Right lobe of liver (tissue), 6 donors: ENCODE measurements around the gene MMP15. TPM values are rescaled to one million over a fixed set of nuclear protein-coding genes. Genes with fewer than 3 reads are reported as not detected.

Source experiments
- ATAC-seq, 4 donors: fragments of 200-7000 bp; cut with Tn5 transposase; one replicate each; pipeline ENCODE4 v1.9.1; 2020; ENCODE audit warnings: mild to moderate bottlenecking in 4 of 4, moderate library complexity in 4 of 4
- DNase-seq, 3 donors: peaks; one replicate each; pipeline ENCODE4 v3.0.0-alpha.2; 2020
- H3K27ac ChIP-seq, 3 donors: fragments of 200-600 bp; one replicate each; pipeline ENCODE4 v1.8.0; 2022
- H3K27me3 ChIP-seq, 2 donors: fragments of 200-600 bp; one replicate each; pipeline ENCODE4 v1.8.0; 2022
- H3K36me3 ChIP-seq, 4 donors: fragments of 200-600 bp; sonication (generic) in 1 of 4; one replicate each; pipeline versions ENCODE4 v1.5.1 to v1.8.0; 2017 to 2022; ENCODE audit warnings: control low read depth in 1 of 4
- H3K4me1 ChIP-seq, 4 donors: fragments of 200-600 bp; sonication (generic) in 1 of 4; one replicate each; pipeline versions ENCODE4 v1.5.1 to v1.8.0; 2017 to 2022; ENCODE audit warnings: control low read depth in 1 of 4
- H3K4me3 ChIP-seq, 3 donors: fragments of 200-600 bp; one replicate each; pipeline ENCODE4 v1.8.0; 2022
- H3K9me3 ChIP-seq, 4 donors: fragments of 200-600 bp; sonication (generic) in 1 of 4; one replicate each; pipeline versions ENCODE4 v1.5.1 to v1.8.0; 2017 to 2022; ENCODE audit warnings: control low read depth in 1 of 4
- CTCF ChIP-seq, 4 donors: fragments of 200-600 bp in 3 of 4; fragments of 450-650 bp in 1 of 4; IDR thresholded peaks; one replicate each; pipeline versions ENCODE4 v1.5.1 to v1.8.0; 2016 to 2022; ENCODE audit warnings: antibody characterized with exemption in 4 of 4, mild to moderate bottlenecking in 2 of 4
- POLR2A ChIP-seq: fragments of 450-650 bp; IDR thresholded peaks from one replicate; pipeline ENCODE4 v1.6.1; 2017; ENCODE audit warnings: antibody characterized with exemption, mild to moderate bottlenecking
- WGBS: methylation state at CpG from one replicate; pipeline ENCODE4 v1.1.6; 2018; ENCODE audit warnings: low coverage, low lambda C conversion rate; ENCODE audit not compliant: insufficient coverage; ENCODE audit errors: missing lambda C conversion rate; 5-methylcytosine and 5-hydroxymethylcytosine counted together
- intact Hi-C, 2 donors: fragments of 100-400 bp; cut with DNase I; formaldehyde crosslinking; loops; one replicate each; pipeline versions ENCODE4 v1.11.2 to v1.14.1; 2022
- total RNA-seq, 6 experiments: library from RNA; depleted of rRNA in 2 of 6; stranded (reverse); fragments of >200 nt in 2 of 6; fragmentation: NEBNext Ultra II Directional in 3 of 6; extraction: Animal tissue kit (Norgen Biotek cat#: 25700) in 3 of 6; gene quantifications; one replicate each; pipeline versions ENCODE4 v1.1.0 to v1.2.4, GENCODE V29; 2016 to 2023
- donor health status: DM: no; HTN: yes; CAD: no.
- donor health status: DM: no; HTN: no; CAD: no.
- donor health status: DM: no; HTN: no; CAD: no.
- donor health status: DM: no; HTN: yes; CAD: no.
- donor health status: DM: no; HTN: yes; CAD: no.

Gene MMP15
- total RNA-seq, 6 experiments from 2014 or later = 22.3 to 76.0 (median 35.2) TPM

DNA sequence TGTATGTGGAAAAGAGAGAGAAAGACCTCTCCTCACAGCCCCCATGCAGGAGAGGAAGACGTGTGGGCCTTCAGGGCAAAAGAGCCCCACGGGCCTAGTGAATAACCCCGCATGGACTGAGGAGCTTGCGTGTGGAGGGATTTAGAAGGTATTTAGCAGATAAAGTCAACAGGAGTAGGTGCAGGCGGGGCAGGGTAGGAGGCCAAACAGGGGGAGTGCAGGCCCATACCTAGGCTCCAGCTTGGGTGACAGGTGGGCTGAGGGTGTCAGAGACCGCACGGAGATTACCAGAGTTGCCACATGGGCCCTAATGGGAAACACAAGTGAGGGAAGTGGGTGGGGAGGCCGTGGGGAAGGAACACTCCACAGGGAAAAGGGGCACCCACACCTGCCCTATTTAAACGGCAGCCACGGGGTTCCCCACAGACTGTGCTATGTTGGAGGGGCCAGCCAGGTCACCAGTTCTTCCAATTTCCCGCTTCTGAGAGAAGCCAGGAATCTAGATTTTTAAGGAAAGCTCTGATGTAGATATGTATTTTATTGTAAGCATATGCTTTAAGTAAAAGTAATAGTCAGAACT lies 46.5 kb upstream of the MMP15 start:
- DNase-seq (peak in 1 of 3 donors; percentile 22), ATAC-seq (no peak)
- no peaks in the 10 kb centered on the region for H3K4me1 ChIP-seq
- 78% methylated on average over 10 of the region's 11 CpGs for WGBS
- H3K36me3 ChIP-seq = no peaks in the 10 kb centered on the region
- intact Hi-C loops = no loop called here
- H3K27ac ChIP-seq = no peak overlapping the region
- no peak for TF ChIP-seq POLR2A
- no peak overlapping the region for H3K4me3 ChIP-seq
- no peaks in the 10 kb centered on the region for H3K9me3 ChIP-seq
- no peaks in the 10 kb centered on the region for H3K27me3 ChIP-seq

- H3K9me3 ChIP-seq = no peaks in the 10 kb centered on the region
- 90% methylated on average over 2 of the region's 7 CpGs for WGBS
- H3K27me3 ChIP-seq = peaks cover 0 to 6% of the 10 kb centered on the region in 2 donors
- H3K36me3 ChIP-seq = no peaks in the 10 kb centered on the region
- ATAC-seq (no peak), DNase-seq (no peak)
- intact Hi-C loops = no loop called here
- no peak for TF ChIP-seq POLR2A
- TF ChIP-seq CTCF (IDR thresholded peaks at IDR 0.05) = no peak
- H3K4me3 ChIP-seq = no peak overlapping the region
- peaks cover 0 to 6% (median 0%) of the 10 kb centered on the region in 4 donors for H3K4me1 ChIP-seq
- H3K27ac ChIP-seq = no peak overlapping the region
Observed at GRCh38 chr16:57981636-57982035, 43.9 kb upstream of the MMP15 start.

DNA sequence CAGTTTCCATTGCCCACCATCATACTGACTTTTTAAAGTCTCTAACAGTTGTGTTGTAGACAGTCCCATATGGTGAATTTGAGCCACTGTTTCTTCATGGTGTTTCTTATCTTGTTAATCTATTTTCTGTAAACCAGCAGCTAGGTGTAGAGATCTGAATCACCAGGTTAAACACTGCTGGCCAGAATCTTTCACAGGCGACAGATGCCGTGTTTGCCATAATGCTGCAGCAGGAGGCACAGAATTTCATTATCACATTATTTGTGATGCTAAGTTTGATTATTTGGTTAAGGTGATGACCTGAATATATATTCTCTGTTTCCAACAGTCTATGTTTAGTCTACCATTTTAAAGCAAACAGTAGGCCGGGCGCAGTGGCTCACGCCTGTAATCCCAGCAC lies 43.2 kb upstream of the MMP15 start:
- DNase-seq (no peak), ATAC-seq (no peak)
- Histone ChIP-seq H3K27me3 (peaks cover 0 to 6% of the 10 kb centered on the region in 2 donors), H3K36me3 (no peaks in the 10 kb centered on the region), H3K27ac (no peak overlapping the region), H3K4me1 (peaks cover 0 to 6% (median 0%) of the 10 kb centered on the region in 4 donors), H3K9me3 (no peaks in the 10 kb centered on the region), H3K4me3 (no peak overlapping the region)
- TF ChIP-seq POLR2A (no peak), CTCF (IDR thresholded peaks at IDR 0.05) (no peak)
- intact Hi-C loops = no loop called here
- 74% methylated on average over 5 of the region's 5 CpGs for WGBS

DNA sequence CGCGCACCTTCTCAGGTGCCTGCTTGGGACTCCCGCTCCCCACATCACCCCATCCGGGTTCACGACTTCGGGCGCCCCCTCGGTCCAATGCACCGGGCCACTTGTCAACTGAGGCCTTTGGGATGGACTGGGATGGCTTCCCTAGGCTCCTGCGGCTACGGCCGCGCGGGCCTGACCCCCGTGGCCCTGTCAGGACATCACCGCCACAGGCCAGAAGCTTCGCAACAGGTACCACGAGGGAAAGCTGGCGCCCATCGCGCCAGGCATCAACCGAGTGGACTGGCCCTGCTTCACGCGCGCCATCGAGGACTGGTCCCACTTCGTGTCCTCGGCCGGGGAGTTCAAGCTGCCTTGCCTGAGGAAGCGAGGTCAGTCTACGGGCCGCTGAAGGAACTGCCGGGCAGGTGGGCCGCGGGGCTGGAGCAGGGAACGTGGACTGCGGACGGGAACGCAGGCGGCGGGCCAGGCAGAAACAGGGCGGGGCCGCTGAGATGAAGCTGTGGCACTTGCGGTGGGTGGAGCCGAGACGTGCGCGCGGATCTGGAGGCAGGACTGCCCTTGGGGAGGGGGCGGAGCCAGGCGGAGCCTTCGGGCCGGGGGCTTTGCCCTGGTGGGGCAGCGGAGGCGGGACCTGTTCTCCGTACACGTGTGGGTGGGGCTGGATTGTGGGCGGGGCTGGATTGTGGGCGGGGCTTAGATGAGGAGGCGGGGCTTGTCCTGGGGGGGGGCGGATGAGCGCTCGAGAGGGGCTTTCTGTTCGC lies 40.9 kb upstream of the MMP15 start:
- TF ChIP-seq POLR2A = no peak
- TF ChIP-seq CTCF (IDR thresholded peaks at IDR 0.05) = no peak
- peaks cover 0 to 6% (median 0%) of the 10 kb centered on the region in 4 donors for H3K4me1 ChIP-seq
- H3K4me3 ChIP-seq = peak overlapping the region; percentile 25 to 43 (median 29)
- no peak overlapping the region for H3K27ac ChIP-seq
- H3K36me3 ChIP-seq = no peaks in the 10 kb centered on the region
- no peaks in the 10 kb centered on the region for H3K9me3 ChIP-seq
- 7% methylated on average over 27 of the region's 64 CpGs for WGBS
- H3K27me3 ChIP-seq = peaks cover 0 to 6% of the 10 kb centered on the region in 2 donors
- DNase-seq = peak; percentile 78 to 84 (median 81)
- peak; percentile 91 to 93 (median 92) for ATAC-seq
- intact Hi-C loops = no loop called here
